Fibroblast of skin of scalp (primary cell): ENCODE results near the gene MAGEB3.
A peak's percentile ranks its signal among the peaks of the same experiment; 100 is the strongest.

ENCODE experiments used
- DNase-seq: peaks from one replicate; pipeline ENCODE4 v3.0.0-alpha.2; 2013

Gene MAGEB3

DNA sequence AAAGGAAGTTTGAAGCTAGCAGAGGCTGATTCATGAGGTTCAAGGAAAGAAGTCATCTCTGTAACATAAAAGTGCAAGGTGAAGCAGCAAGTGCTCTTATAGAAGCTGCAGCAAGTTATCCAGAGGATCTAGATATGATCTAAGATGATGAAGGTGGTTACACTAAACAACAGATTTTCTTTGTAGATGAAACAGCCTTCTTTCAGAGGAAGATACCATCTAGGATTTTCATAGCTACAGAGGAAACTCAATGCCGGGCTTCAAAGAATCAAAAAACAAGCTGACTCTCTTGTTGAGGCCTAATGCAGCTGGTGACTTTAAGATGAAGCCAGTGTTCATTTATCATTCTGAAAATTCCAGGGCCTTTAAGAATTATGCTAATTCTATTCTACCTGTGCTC is 50.0 kb downstream of the MAGEB3 start:
- DNase-seq = no peak

DNA sequence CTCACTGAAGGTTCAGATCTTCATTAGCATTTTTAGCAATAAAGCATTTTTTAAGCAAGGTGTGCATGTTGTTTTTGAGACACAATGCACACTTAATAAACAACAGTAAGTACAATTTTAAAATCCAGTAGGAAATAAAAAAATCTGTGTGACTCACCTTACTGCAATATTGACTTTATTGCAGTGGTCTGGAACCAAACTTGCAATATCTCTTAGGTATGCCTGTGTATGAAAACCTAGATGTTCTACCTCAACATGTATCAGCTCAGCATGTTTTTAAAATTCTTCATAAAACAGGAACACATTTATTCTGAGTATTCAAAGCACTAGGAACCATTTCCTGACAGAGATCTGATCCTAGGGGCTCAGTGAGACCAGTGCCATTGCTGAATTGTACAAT is 52.1 kb downstream of the MAGEB3 start:
- no peak for DNase-seq

DNA sequence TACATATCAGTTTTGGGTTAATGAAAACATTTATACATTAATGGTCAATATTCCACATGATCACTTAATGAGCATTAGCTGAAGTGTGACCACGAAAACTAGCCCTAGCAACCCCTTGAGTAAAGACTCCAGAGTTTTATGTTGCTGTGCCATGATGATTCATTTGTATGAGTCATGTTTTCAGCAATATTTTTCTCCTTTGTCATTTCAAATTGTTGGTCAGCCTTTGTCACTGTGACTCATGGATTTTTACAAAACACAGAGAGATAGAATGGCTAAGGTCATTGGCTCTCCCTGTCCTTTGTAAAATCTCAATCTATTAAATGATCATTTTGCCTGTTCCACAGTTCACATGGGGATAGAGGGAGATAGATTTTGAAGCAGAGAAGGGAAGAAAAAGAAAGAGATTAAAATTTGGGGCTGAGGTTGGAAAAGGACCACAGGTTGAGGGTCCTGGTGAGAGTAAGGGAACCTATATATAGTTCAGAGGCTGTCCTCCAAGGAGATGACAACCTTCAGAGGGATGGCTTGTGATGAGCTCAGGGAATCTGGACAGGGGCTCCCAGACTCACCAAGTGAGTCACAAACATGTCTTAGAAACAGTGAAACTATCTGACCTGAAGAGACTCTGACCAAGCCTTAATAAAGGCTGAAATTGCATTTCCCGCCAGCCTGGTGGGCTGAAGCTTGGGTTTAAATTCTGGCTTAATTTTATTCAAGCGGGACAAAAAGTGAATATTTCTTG is 53.2 kb downstream of the MAGEB3 start:
- DNase-seq = peak; percentile 87
